A673 (cell line): ENCODE data around the gene GNA14. TPM values are rescaled to one million over a fixed set of nuclear protein-coding genes. Genes with fewer than 3 reads are reported as not detected.

Experiments used
- BruUV-seq: library from RNA; stranded (reverse); fragments of 400-500 nt; replicated peaks from 2 replicates; lab custom pipeline; 2021; lab: Mats Ljungman, UMichigan
- CTCF ChIA-PET: fragments of 300-600 bp; sonication (Branson Sonifier 250); formaldehyde crosslinking; loops from one replicate; lab custom pipeline; 2022; ENCODE audit warnings: antibody characterized with exemption; lab: Charles Lee
- POLR2A ChIA-PET: fragments of 300-600 bp; sonication (Branson Sonifier 250); formaldehyde crosslinking; loops from one replicate; lab custom pipeline; 2022; ENCODE audit warnings: antibody characterized with exemption; ENCODE audit not compliant: low non-redundant PET; lab: Charles Lee
- DNase-seq: peaks from one replicate; pipeline ENCODE4 v3.0.0-alpha.2; 2015; ENCODE audit warnings: low spot score
- H3K27ac ChIP-seq: fragments of 200-600 bp; sonication (generic); 2 replicates; pipeline ENCODE4 v1.5.1; 2016; ENCODE audit warnings: mixed run types, low read depth, mild to moderate bottlenecking, mixed read lengths, antibody characterized with exemption, low read length; ENCODE audit not compliant: poor library complexity, severe bottlenecking
- H3K27me3 ChIP-seq: fragments of 200-600 bp; sonication (generic); replicated peaks from 2 replicates; pipeline ENCODE4 v1.6.1; 2017; ENCODE audit warnings: mixed run types, low read depth, mild to moderate bottlenecking, mixed read lengths, antibody characterized with exemption, low read length; ENCODE audit not compliant: insufficient read depth, poor library complexity
- H3K36me3 ChIP-seq: fragments of 200-600 bp; sonication (generic); 2 replicates; pipeline ENCODE4 v1.6.1; 2016; ENCODE audit warnings: mixed run types, mild to moderate bottlenecking, mixed read lengths, antibody characterized with exemption, low read length; ENCODE audit not compliant: insufficient read depth, poor library complexity, severe bottlenecking
- H3K4me1 ChIP-seq: fragments of 200-600 bp; sonication (generic); 2 replicates; pipeline ENCODE4 v1.6.1; 2017; ENCODE audit warnings: mixed run types, mild to moderate bottlenecking, mixed read lengths, antibody characterized with exemption, low read length; ENCODE audit not compliant: insufficient read depth, poor library complexity, severe bottlenecking
- H3K4me3 ChIP-seq: fragments of 200-600 bp; sonication (generic); 2 replicates; pipeline ENCODE4 v1.5.1; 2016; ENCODE audit warnings: low read depth, mixed run types, mild to moderate bottlenecking, mixed read lengths, low read length; ENCODE audit not compliant: poor library complexity, severe bottlenecking
- H3K9me3 ChIP-seq: fragments of 200-600 bp; sonication (generic); 2 replicates; pipeline ENCODE4 v1.6.1; 2016; ENCODE audit warnings: mixed run types, low read depth, mild to moderate bottlenecking, mixed read lengths, antibody characterized with exemption, low read length; ENCODE audit not compliant: poor library complexity, severe bottlenecking
- CTCF ChIP-seq: fragments of 300-800, 200-600 bp; sonication (generic); conservative IDR thresholded peaks from 2 replicates; pipeline ENCODE4 v1.5.1; 2017; ENCODE audit warnings: low read depth, mild to moderate bottlenecking, antibody characterized with exemption, low read length, moderate library complexity, mixed read lengths
- EZH2 ChIP-seq: fragments of 200-600 bp; sonication (generic); IDR thresholded peaks from 2 replicates; pipeline ENCODE4 v1.6.1; 2017; ENCODE audit warnings: borderline replicate concordance, low read depth, mild to moderate bottlenecking, mixed read lengths, antibody characterized with exemption, low read length; ENCODE audit not compliant: poor library complexity, severe bottlenecking
- intact Hi-C: fragments of 100-400 bp; cut with micrococcal nuclease; formaldehyde crosslinking; loops from one replicate; pipeline ENCODE4 v1.10.0; 2022; ENCODE audit not compliant: unreplicated experiment
- total RNA-seq: library from RNA; stranded (reverse); gene quantifications from 2 replicates; pipeline ENCODE4 v1.2.3, GENCODE V29; 2021

The GNA14 gene
- total RNA-seq, 1 experiment from 2014 or later: 2.7 TPM

GRCh38 chr9:77677957-77678535 lies 29.9 kb upstream of the GNA14 start:
- no TSS peak for BruUV-seq
- DNase-seq: no peak
- H3K27ac ChIP-seq: no peak overlapping the region
- no peaks in the 10 kb centered on the region for H3K27me3 ChIP-seq
- H3K4me1 ChIP-seq: no peaks in the 10 kb centered on the region
- no peaks in the 10 kb centered on the region for H3K36me3 ChIP-seq
- ChIA-PET POLR2A (no interaction called here), CTCF (no interaction called here)
- TF ChIP-seq CTCF (no peak), EZH2 (no peak)
- intact Hi-C loops: no loop called here
- no peak overlapping the region for H3K4me3 ChIP-seq
- H3K9me3 ChIP-seq: no peaks in the 10 kb centered on the region

GRCh38 chr9:77677397-77677796 lies 29.3 kb upstream of the GNA14 start:
- POLR2A ChIA-PET: no interaction called here

GRCh38 chr9:77673941-77674791 lies 26.0 kb upstream of the GNA14 start:
- intact Hi-C loops: loop anchor here (1.0 kb wide), 1 partner anchor 30 kb away; no protein-coding TSS in a partner anchor
- BruUV-seq: no TSS peak
- CTCF ChIA-PET: interaction anchor here (1.0 kb wide), 1 partner anchor 77 kb away, joined by 4 read pairs; no protein-coding TSS in a partner anchor

More at GRCh38 chr9:77677397-77677796, 29.3 kb upstream of the GNA14 start:
- Histone ChIP-seq H3K9me3 (no peaks in the 10 kb centered on the region), H3K4me1 (no peaks in the 10 kb centered on the region), H3K27ac (no peak overlapping the region), H3K36me3 (no peaks in the 10 kb centered on the region), H3K27me3 (no peaks in the 10 kb centered on the region), H3K4me3 (no peak overlapping the region)
- intact Hi-C loops: no loop called here
- CTCF ChIA-PET: no interaction called here
- no peak for DNase-seq
- TF ChIP-seq CTCF: no peak
- TF ChIP-seq EZH2: no peak
- no TSS peak for BruUV-seq

More at GRCh38 chr9:77673941-77674791, 26.0 kb upstream of the GNA14 start:
- Histone ChIP-seq H3K36me3 (no peaks in the 10 kb centered on the region), H3K4me3 (no peak overlapping the region), H3K27me3 (no peaks in the 10 kb centered on the region), H3K9me3 (no peaks in the 10 kb centered on the region), H3K4me1 (no peaks in the 10 kb centered on the region), H3K27ac (no peak overlapping the region)
- POLR2A ChIA-PET: no interaction called here
- DNase-seq: no peak
- TF ChIP-seq CTCF (no peak), EZH2 (no peak)
